Activated naive CD8-positive, alpha-beta T cell treated with anti-CD3 and anti-CD28 coated beads for 36 hours (primary cell): ENCODE measurements around the gene GRK5. TPM values are rescaled to one million over a fixed set of nuclear protein-coding genes. Genes with fewer than 3 reads are reported as not detected.

Source experiments
- DNase-seq: peaks from one replicate; pipeline ENCODE4 v3.0.0; 2021
- H3K27ac Mint-ChIP-seq: one replicate; pipeline ENCODE4 v1.8.0; 2022; ENCODE audit warnings: mild to moderate bottlenecking, moderate library complexity, mixed read lengths
- H3K27me3 Mint-ChIP-seq: one replicate; pipeline ENCODE4 v1.8.0; 2022; ENCODE audit warnings: mild to moderate bottlenecking, mixed read lengths
- H3K36me3 Mint-ChIP-seq: one replicate; pipeline ENCODE4 v1.8.0; 2021; ENCODE audit warnings: mild to moderate bottlenecking, mixed read lengths
- H3K4me1 Mint-ChIP-seq: one replicate; pipeline ENCODE4 v1.8.0; 2021; ENCODE audit warnings: mixed read lengths
- H3K4me3 Mint-ChIP-seq: one replicate; pipeline ENCODE4 v1.8.0; 2022; ENCODE audit warnings: mild to moderate bottlenecking, moderate library complexity, mixed read lengths
- H3K9me3 Mint-ChIP-seq: one replicate; pipeline ENCODE4 v1.8.0; 2022; ENCODE audit warnings: mixed read lengths
- total RNA-seq, 2 experiments: library from RNA; stranded (reverse); gene quantifications; one replicate each; pipeline ENCODE4 v1.2.3, GENCODE V29; 2021

GRK5 gene
- total RNA-seq, 2 experiments from 2014 or later = 12.8 TPM

DNA sequence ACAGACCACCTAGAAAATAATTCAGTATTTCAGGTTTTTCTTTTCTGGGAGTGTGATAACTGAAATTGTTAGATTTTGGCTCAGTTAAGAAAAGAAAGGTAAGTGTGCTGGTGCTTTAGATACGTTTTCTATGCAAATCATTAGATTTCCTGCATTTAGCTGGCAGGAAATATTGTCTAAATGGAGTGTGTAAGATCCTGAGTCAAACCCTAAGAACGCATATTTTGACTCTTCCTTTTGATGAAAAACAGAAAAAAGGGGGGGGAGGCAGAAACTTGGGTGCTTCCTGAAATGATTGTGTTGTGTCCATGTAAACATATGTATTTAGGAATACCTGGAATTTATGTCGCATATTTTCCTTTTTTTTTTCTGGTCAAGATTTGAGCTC, 1.2 kb downstream of the GRK5 start:
- Mint-ChIP-seq H3K27me3 (no peaks in the 10 kb centered on the region), H3K9me3 (no peaks in the 10 kb centered on the region), H3K36me3 (peaks cover 5% of the 10 kb centered on the region), H3K27ac (peak overlapping the region; percentile 88), H3K4me1 (peaks cover 55% of the 10 kb centered on the region), H3K4me3 (peak overlapping the region; percentile 89)
- no peak for DNase-seq

DNA sequence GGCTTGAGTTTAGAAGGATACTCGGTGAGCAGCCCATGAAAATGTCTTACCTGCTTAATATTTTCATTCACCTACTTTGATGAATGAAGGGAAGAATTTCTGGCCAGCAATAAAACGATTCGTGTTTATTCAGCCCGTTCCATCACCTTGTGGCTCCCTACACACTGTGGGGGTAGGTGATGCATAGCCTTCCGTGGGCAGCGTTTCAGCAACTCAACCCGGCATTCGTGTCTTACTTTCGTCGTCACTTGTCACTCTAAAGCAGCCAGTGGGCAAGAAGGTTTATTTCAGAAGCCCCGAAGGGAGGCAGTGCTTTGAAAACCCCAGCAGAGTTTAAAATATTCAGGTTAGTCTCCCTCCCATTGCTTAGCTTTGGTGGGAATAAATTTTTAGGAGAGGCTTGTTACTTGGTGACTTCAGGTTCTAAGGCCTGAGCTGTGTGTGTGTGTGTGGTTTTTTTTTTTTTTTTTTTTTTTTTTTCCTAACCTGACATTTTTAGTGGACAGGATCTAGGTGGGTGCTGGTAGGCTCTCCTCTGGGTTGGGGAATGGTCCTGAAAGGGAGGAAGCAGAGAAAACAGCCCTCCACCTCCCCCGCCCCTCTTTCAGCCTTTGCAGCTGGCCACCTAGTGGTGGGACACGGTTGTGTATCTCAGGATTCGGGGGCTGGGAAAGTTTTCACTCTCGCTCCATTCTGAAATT, 1.8 kb downstream of the GRK5 start:
- Mint-ChIP-seq H3K4me1 (peaks cover 62% of the 10 kb centered on the region), H3K27ac (peak overlapping the region; percentile 88), H3K9me3 (no peaks in the 10 kb centered on the region), H3K4me3 (peak overlapping the region; percentile 89), H3K36me3 (peaks cover 5% of the 10 kb centered on the region), H3K27me3 (no peaks in the 10 kb centered on the region)
- peak; percentile 54 for DNase-seq

DNA sequence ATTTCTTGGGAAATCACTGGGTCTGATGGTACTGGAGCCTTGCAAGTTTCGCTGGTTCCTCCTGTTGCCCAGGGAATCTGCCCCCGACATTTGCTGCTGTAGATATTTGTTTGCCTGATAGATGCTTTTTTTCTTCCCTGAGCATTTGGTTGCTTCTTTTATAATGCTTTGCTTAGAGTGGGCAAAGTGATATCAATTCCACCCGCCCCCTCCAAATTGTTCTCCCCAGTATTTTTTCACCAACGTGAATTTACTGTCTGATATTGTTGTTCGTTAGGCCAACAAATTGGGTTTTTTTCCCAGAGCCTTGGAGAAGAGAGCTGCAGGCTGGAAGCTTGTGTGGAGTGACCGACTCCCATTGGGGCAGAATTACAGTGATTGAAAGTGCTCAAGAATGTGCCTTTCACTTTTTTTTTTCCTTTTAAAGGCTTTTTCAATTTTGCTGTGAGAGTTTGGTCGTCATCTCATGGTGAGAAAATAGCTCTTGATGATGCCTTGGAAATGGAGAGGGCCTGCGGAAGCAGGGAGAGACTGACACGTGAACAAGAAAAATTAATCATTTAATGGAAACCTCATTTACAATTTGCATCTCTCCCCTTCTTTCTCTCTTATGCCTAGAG, 2.5 kb downstream of the GRK5 start:
- peak overlapping the region; percentile 88 for H3K27ac Mint-ChIP-seq
- H3K4me3 Mint-ChIP-seq = peak overlapping the region; percentile 89
- DNase-seq = no peak
- no peaks in the 10 kb centered on the region for H3K27me3 Mint-ChIP-seq
- H3K9me3 Mint-ChIP-seq = no peaks in the 10 kb centered on the region
- peaks cover 64% of the 10 kb centered on the region for H3K4me1 Mint-ChIP-seq
- H3K36me3 Mint-ChIP-seq = peaks cover 5% of the 10 kb centered on the region

DNA sequence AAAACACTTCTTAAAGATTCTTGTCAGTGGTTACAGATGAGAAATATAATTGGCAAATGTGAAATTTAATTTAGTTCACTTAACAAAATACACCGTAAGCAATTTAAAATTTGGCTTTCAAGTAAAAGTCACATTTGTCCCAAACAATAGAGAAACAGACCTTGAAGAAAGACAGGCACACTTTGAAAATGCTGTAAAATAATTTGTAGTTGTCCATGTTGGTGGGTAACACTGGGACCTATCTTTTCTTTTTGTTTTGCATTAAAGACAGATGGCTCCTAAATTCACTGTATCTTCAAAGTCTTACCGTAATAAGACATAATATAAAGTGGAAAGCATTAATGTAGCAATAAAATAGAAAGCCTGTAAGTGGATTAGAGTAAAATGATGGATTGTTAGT, 3.3 kb downstream of the GRK5 start:
- Mint-ChIP-seq H3K27me3 (no peaks in the 10 kb centered on the region), H3K4me1 (peaks cover 64% of the 10 kb centered on the region), H3K4me3 (no peak overlapping the region), H3K27ac (peak overlapping the region; percentile 92), H3K9me3 (no peaks in the 10 kb centered on the region), H3K36me3 (peaks cover 5% of the 10 kb centered on the region)
- no peak for DNase-seq

DNA sequence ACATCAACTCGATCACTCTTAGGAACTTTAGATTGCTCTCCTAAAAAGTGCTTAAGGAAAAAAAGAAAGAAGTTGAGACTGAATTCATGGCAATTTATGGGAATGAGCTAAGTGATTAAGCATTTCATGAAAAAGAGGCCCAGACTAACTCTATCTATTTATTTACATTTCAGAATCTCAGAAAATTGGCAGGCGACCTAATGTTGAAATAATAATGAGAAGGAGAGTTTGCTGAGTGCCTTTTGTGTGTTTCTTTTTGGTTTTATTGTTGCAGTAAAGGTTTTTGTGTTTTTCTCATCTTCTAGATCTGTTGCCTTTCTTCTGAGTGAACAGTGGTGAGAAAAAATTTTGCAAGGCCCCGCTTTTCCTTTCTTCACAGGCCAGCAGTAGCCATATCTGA, 3.8 kb downstream of the GRK5 start:
- no peaks in the 10 kb centered on the region for H3K9me3 Mint-ChIP-seq
- no peaks in the 10 kb centered on the region for H3K27me3 Mint-ChIP-seq
- DNase-seq = no peak
- peak overlapping the region; percentile 72 for H3K4me3 Mint-ChIP-seq
- peaks cover 59% of the 10 kb centered on the region for H3K4me1 Mint-ChIP-seq
- peak overlapping the region; percentile 92 for H3K27ac Mint-ChIP-seq
- peaks cover 5% of the 10 kb centered on the region for H3K36me3 Mint-ChIP-seq

DNA sequence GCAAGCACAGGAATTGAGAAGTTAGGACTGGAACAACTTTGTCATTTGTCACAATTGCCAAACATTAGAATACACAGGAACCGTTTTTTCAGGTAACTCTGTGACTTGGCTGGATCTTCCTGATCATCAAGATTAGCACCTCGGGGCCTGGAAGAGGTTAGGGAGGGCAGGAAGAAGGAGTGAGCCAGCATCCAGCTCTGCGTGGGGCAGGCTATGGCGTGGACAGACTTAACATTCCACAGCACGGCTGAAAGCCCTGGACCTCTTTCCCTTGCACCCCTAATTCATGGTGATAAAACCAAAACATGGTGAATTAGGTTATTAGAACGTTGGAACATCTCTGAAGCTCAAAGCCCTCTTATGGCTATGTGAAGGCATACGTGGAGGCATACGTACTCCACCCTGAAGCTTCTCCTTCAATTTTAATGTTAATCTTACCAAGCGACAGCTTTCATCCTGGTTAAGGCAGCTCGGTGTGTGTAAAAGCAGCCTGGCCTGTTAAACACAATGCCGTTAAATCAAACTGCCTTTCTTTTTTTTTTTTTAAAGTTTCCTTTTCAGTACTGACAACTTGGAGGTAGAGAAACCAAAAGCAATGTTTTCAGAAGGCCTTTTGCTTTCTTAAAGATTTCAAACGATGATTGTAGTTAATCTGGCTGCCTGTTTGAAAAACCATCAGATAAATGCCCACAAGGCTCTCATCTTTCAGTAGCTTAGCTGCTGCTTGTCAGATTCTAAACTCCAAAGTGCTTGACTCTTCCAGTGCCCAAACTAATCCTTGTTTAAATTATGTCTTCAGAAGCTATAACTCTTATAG, 4.5 kb downstream of the GRK5 start:
- Mint-ChIP-seq H3K27ac (peak overlapping the region; percentile 92), H3K4me3 (peak overlapping the region; percentile 72), H3K27me3 (no peaks in the 10 kb centered on the region), H3K9me3 (no peaks in the 10 kb centered on the region), H3K4me1 (peaks cover 55% of the 10 kb centered on the region), H3K36me3 (peaks cover 5% of the 10 kb centered on the region)
- no peak for DNase-seq

DNA sequence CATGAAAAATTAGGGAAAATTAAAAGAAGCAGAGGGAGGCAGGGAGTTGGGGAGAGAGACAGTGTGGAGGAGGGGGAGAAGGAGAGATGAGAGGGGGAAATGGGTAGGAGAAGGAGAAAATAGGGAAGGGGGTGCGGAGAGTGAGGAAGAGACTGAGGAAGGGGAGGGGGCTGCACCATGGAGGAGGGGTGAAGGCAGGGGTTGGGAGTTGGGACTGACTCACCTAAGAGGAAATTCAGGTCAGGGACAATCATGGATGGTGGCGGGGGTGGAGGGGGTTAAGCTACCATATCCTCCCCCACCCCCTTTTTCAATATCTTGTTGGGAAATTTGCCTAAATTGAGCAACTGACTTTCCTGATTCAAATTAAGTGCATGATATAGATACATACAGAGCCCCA, 8.0 kb downstream of the GRK5 start:
- no peak overlapping the region for H3K27ac Mint-ChIP-seq
- H3K36me3 Mint-ChIP-seq = peaks cover 5% of the 10 kb centered on the region
- H3K4me3 Mint-ChIP-seq = no peak overlapping the region
- no peaks in the 10 kb centered on the region for H3K9me3 Mint-ChIP-seq
- no peaks in the 10 kb centered on the region for H3K27me3 Mint-ChIP-seq
- peaks cover 38% of the 10 kb centered on the region for H3K4me1 Mint-ChIP-seq
- DNase-seq = no peak

DNA sequence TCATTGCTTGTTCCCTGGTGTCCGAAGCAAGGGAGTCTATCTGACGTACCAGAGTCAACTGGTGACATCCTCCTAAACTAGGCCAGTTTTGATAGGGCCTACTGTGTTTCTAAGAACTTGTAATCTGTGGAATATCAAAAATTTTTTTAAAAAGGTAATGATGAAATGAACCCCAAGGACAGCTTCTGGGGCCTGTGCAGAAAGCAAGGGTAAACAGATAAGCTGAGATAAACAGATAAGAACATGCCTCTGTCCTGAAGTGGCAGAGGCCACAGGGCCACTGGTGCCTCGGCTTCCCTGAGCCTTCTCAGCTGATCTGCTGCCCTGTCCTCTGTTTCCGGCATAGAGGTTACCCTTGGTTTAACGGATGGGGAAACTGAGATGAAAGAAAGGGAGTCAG, 8.8 kb downstream of the GRK5 start:
- Mint-ChIP-seq H3K4me3 (no peak overlapping the region), H3K27ac (no peak overlapping the region), H3K4me1 (peaks cover 34% of the 10 kb centered on the region), H3K36me3 (peaks cover 5% of the 10 kb centered on the region), H3K9me3 (no peaks in the 10 kb centered on the region), H3K27me3 (no peaks in the 10 kb centered on the region)
- DNase-seq = no peak

DNA sequence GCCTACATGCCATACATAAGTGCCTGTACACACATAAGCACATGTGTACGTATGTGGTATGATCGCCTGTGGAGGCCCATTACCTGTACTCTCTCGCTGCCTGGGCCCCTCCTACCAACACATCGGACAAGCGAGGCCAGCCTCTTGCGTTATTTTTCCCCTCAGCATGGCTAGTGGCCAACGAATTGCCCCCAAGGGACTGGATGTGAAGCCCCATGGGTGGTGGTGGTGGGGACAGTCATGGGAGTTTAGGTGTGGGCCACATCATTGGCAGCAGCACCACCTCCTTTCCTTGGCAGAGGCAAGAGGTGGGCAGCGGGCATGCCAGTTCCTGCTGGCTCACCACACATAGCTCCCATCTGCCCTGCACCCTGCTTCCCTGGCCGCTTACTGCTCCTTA, 10.0 kb downstream of the GRK5 start:
- Mint-ChIP-seq H3K27me3 (no peaks in the 10 kb centered on the region), H3K9me3 (no peaks in the 10 kb centered on the region), H3K27ac (no peak overlapping the region), H3K36me3 (peaks cover 5% of the 10 kb centered on the region), H3K4me1 (peaks cover 31% of the 10 kb centered on the region), H3K4me3 (no peak overlapping the region)
- DNase-seq = no peak

DNA sequence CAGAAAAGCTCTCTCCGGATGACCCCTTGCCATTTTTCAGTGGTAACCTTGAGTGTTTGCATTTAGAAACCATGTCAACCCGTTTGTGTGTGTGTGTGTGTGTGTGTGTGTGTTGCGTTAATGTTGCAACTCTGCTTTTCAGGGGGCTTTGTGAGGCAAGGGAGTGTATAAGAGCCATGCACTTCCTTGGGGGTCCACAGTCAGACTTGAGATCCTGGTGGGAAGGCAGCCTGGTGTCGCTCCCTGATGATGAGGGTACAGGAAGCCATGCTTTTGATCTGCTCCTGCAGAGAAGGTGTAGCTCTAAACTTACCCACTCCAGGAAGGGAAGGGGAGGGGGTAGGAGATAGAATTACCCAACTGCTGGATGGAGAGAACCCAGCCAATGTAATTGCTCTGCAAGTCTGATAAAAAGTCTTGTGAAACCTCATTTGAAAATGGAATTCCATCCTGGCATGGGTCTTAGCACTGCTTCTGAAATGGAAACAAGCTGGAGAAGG, 10.7 kb downstream of the GRK5 start:
- Mint-ChIP-seq H3K36me3 (no peaks in the 10 kb centered on the region), H3K27ac (no peak overlapping the region)

DNA sequence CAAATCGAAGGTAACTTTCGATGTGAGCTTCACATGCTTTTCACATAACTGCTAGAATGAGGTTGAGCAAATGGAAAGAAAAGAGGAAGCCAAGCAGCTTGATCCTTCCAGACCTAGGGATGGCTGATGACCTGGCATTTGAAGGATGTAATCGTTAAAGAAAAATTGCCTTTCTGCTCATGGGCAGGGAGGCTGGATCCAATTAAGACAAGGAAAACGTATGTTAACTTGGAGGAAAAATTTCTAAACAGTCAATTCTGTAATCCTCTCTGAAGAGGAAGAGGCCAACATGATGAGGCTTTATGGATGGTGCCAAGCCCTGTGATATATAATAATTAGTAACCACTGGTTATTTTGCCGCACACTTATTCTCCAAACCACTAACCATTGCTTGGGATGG, 12.5 kb downstream of the GRK5 start:
- no peak overlapping the region for H3K27ac Mint-ChIP-seq
- H3K36me3 Mint-ChIP-seq = no peaks in the 10 kb centered on the region
- H3K9me3 Mint-ChIP-seq = no peaks in the 10 kb centered on the region
- H3K4me1 Mint-ChIP-seq = peaks cover 20% of the 10 kb centered on the region
- no peak for DNase-seq
- no peak overlapping the region for H3K4me3 Mint-ChIP-seq
- H3K27me3 Mint-ChIP-seq = no peaks in the 10 kb centered on the region

More for the DNA sequence above, 10.7 kb downstream of the GRK5 start:
- Mint-ChIP-seq H3K9me3 (no peaks in the 10 kb centered on the region), H3K4me1 (peaks cover 26% of the 10 kb centered on the region), H3K4me3 (no peak overlapping the region), H3K27me3 (no peaks in the 10 kb centered on the region)
- no peak for DNase-seq

DNA sequence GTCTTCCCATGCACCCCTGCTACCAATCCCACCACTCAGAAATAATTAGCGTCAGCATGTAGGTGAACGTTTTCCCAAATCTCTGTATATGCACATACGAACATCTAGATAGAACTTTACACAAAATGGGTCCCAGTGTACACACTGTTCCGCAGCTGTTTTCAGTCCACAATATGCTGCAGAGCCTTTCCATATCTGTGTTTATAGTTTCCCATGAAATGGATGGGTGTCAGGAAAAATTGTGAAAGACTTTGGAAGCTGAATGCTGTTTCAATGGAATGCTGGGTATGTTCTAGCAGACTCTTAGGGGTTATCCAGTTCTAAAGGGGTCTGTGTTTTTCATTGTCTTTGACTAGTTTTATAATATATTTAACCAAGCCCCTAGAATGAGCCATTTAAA, 13.8 kb downstream of the GRK5 start:
- Mint-ChIP-seq H3K27me3 (no peaks in the 10 kb centered on the region), H3K9me3 (no peaks in the 10 kb centered on the region), H3K4me3 (no peak overlapping the region), H3K4me1 (peaks cover 21% of the 10 kb centered on the region), H3K36me3 (no peaks in the 10 kb centered on the region), H3K27ac (no peak overlapping the region)
- no peak for DNase-seq

DNA sequence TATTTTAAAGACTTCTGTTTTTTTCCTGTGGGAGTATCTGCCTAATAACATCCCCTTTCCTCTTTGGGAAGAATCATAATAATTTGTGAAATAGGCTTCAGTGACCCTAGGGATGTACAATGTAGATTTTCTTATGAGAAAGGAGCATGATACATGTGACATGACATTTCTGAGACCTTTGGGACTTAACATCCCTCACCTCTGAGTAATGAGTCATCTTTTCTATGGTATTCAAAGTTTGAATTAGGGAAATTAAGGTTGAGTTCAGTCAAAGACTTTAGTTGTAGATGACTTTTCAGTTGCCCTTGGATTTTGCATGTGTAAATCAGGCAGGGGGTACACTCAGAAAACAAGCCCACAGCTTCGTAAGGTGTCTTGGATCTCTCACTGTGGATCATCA, 14.3 kb downstream of the GRK5 start:
- H3K4me3 Mint-ChIP-seq = no peak overlapping the region
- no peaks in the 10 kb centered on the region for H3K9me3 Mint-ChIP-seq
- H3K4me1 Mint-ChIP-seq = peaks cover 21% of the 10 kb centered on the region
- no peaks in the 10 kb centered on the region for H3K36me3 Mint-ChIP-seq
- H3K27me3 Mint-ChIP-seq = no peaks in the 10 kb centered on the region
- DNase-seq = no peak
- peak overlapping the region; percentile 47 for H3K27ac Mint-ChIP-seq

DNA sequence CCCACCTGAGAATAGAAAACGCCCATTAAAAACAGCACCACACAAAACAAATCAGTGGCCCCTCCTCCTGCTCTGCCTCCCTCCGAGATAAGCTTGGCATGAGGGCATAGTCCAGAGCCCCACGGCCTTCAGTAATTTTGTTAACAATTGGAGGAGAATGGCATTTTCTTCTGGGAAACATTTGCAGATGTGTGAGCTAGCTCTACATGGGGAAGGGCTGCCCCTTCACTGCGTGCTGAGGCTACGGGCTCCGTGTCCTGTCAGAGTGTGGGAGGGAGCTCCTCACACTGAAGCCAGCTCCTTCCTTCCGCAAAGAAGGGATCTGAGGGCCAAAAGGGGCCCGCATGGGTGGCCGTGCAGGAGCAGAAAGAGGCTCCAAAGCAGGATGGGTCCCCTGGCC, 15.2 kb downstream of the GRK5 start:
- Mint-ChIP-seq H3K27me3 (no peaks in the 10 kb centered on the region), H3K4me3 (no peak overlapping the region), H3K9me3 (no peaks in the 10 kb centered on the region), H3K4me1 (peaks cover 21% of the 10 kb centered on the region), H3K36me3 (no peaks in the 10 kb centered on the region), H3K27ac (peak overlapping the region; percentile 28)
- DNase-seq = no peak

DNA sequence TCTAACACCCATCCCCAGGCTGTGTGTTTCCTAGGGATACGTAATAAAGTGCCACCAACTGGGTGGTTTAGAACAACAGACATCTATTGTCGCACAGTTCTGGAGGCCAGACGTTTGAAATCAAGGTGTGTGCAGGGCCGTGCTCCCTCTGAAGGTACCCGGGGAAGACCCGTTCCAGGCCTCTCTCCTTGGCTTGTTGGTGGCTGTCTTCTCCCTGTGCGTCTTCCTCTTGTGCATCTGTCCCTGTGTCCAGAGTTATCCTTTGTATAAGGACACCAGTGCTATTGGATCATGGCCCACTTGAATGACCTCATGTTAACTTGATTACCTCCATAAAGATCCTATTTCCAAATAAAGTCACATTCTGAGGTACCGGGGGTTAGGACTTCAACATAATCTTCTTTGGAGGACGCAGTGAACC, 15.6 kb downstream of the GRK5 start:
- Mint-ChIP-seq H3K4me1 (peaks cover 19% of the 10 kb centered on the region), H3K36me3 (no peaks in the 10 kb centered on the region), H3K9me3 (no peaks in the 10 kb centered on the region), H3K4me3 (no peak overlapping the region), H3K27me3 (no peaks in the 10 kb centered on the region), H3K27ac (no peak overlapping the region)
- DNase-seq = no peak
